NCI-H1048 (cell line): Measurements from ENCODE around the gene ADAT3.
A peak's percentile ranks its signal among the peaks of the same experiment; 100 is the strongest.
"Not testable (repeated sequence)": the region's sequence is repeated elsewhere in the genome, so short reads cannot be mapped to it uniquely, and the experiment has no call there.

Experiments
- DNase-seq: peaks from one replicate; lab custom pipeline; 2025; lab: John Stamatoyannopoulos, UW

ADAT3 gene

GRCh38 chr19:1882786-1883692, 22.2 kb upstream of the ADAT3 start:
- DNase-seq: no peak

- no peak for DNase-seq
Observed at GRCh38 chr19:1883784-1884183, 21.4 kb upstream of the ADAT3 start.

GRCh38 chr19:1884291-1884718, 20.9 kb upstream of the ADAT3 start:
- no peak for DNase-seq

- DNase-seq: no peak
Observed at GRCh38 chr19:1884719-1885334, 20.4 kb upstream of the ADAT3 start.

GRCh38 chr19:1885398-1886119, 19.6 kb upstream of the ADAT3 start, which contains the start of gene ABHD17A:
Gene ABHD17A (minus strand): TSS chr19:1885496. CDS start chr19:1881566, 3,930 bp downstream.
- peak; percentile 86 for DNase-seq

- not testable (repeated sequence) for DNase-seq
Observed at GRCh38 chr19:1886360-1886759, 18.8 kb upstream of the ADAT3 start.

- DNase-seq: no peak
Observed at GRCh38 chr19:1888385-1888784, 16.8 kb upstream of the ADAT3 start.

GRCh38 chr19:1889907-1890306, 15.3 kb upstream of the ADAT3 start:
- DNase-seq: no peak

- DNase-seq: no peak
Observed at GRCh38 chr19:1893791-1894190, 11.4 kb upstream of the ADAT3 start.

GRCh38 chr19:1896508-1896907, 8.7 kb upstream of the ADAT3 start:
- no peak for DNase-seq

- no peak for DNase-seq
Observed at GRCh38 chr19:1901940-1902404, 3.2 kb upstream of the ADAT3 start.

- DNase-seq: no peak
Observed at GRCh38 chr19:1902923-1903322, 2.3 kb upstream of the ADAT3 start.

GRCh38 chr19:1904860-1905109, 414 bp upstream of the ADAT3 start:
- no peak for DNase-seq

- DNase-seq: no peak
Observed at GRCh38 chr19:1905863-1906375, 720 bp downstream of the ADAT3 start.

GRCh38 chr19:1906985-1907562, 1.9 kb downstream of the ADAT3 start:
- no peak for DNase-seq

- DNase-seq: no peak
Observed at GRCh38 chr19:1907563-1908363, 2.6 kb downstream of the ADAT3 start.

GRCh38 chr19:1908364-1908678, 3.1 kb downstream of the ADAT3 start:
- no peak for DNase-seq

- DNase-seq: no peak
Observed at GRCh38 chr19:1909761-1910080, 4.5 kb downstream of the ADAT3 start.

GRCh38 chr19:1910177-1910576, 5.0 kb downstream of the ADAT3 start:
- no peak for DNase-seq

GRCh38 chr19:1911098-1911497, 5.9 kb downstream of the ADAT3 start:
- DNase-seq: no peak

GRCh38 chr19:1911995-1912394, 6.8 kb downstream of the ADAT3 start:
- no peak for DNase-seq
